GM11168 (cell line): ENCODE measurements around the gene CCNE1.

Experiments used
- in situ Hi-C: fragments of 300-500 bp; cut with MboI; formaldehyde crosslinking; loops from one replicate; pipeline ENCODE4 v1.12.0; 2022; ENCODE audit warnings: low sequenced_read_pairs; ENCODE audit not compliant: unreplicated experiment

The CCNE1 gene

GRCh38 chr19:29811125-29812079 lies at the start of gene CCNE1:
Gene CCNE1 (plus strand): TSS chr19:29811991. CDS start chr19:29812556, 565 bp downstream.
- in situ Hi-C loops: no loop called here

DNA sequence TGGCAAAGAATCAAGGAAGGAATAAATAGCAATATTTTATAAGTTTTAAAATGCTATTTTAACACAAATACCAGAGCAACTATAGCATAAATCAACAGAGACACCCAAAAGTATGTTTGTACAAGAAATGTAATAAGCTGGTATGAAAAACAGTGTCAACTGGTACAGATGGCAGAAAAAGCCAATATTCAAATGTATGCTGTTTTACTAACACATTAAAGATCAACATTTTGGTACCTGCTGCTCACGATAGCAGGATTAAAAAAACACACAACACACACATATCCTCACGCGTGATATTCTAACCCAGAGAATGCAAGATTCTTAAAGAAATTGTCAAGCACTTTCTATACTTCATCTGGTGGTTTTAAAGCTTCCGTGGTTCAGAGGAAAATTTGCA lies 48.6 kb upstream of the CCNE1 start:
- in situ Hi-C loops: loop anchor here (10.0 kb wide), 1 partner anchor 112 kb away; no protein-coding TSS in a partner anchor

- in situ Hi-C loops: loop anchor here (10.0 kb wide), 1 partner anchor 110 kb away; no protein-coding TSS in a partner anchor
These were observed 47.4 kb upstream of the CCNE1 start for GRCh38 chr19:29764361-29764760.

DNA sequence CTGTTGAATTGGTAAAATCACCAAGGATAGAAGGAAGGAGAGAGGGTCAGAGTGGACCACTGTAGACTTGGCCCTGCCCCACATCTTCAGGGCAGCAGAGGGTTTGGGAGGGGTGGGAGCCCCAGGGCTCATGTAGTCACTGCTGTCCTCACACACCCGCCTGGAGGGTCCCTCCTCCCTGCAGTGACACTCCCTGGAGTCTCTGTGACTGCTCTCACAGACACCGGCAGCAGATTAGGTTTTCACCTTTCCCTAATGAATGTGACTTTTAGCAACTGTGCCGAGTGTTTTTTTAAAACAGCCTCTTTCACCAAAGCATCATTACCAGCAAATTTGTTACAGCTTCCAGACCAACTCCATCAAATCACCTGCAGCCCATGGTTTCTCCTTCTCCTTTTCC lies 45.7 kb upstream of the CCNE1 start:
- in situ Hi-C loops: loop anchor here (10.0 kb wide), 1 partner anchor 109 kb away; no protein-coding TSS in a partner anchor

DNA sequence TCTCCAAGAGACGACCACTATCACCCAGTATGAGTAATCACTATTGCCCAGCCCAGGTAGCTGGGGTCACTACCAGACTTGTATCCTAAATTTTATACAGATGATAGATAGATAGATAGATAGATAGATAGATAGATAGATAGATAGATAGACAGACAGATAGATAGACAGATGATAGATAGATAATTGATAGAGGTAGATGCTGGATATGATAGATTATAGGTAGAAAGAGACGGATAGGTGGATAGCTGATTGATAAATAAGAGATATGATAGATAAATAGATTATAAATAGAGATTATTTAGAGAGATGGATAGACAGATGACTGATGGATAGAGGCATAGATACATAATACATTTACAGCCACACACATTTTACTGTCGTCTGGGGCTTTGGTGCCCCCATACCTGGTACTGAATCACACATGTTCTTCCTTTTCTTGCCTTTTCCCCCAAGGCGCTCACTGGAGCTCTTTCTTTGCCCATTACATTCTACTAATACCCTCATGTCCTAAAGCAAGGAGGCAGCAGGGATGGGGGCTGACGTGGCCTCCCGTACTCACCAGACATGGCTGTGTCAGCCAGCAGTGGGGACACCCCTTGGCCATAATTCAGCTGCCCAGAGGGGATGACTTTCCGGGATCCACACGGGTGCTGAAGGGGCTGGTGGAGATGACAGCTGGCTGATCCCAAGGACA lies 44.6 kb upstream of the CCNE1 start:
- in situ Hi-C loops: loop anchor here (10.0 kb wide), 1 partner anchor 108 kb away; no protein-coding TSS in a partner anchor

DNA sequence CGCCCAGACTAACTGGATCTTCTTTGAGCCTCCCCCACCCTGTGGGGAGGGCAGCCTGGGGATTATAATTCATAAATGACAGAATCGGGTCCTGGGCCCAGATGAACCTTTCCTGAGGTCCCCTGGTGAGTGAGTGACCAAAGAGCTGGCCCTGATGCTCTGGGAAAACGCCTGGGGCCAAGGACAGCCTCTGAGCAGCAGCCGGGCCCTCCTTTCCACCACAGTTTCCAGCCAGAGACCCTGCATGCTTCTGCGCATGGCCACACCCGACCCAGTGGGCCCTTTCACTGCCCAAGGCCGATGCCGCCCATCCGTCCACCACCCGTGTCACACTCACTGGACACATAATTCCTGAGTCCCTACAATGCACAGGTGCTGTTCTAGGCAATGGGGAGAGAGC lies 43.6 kb upstream of the CCNE1 start:
- in situ Hi-C loops: loop anchor here (10.0 kb wide), 1 partner anchor 107 kb away; no protein-coding TSS in a partner anchor

DNA sequence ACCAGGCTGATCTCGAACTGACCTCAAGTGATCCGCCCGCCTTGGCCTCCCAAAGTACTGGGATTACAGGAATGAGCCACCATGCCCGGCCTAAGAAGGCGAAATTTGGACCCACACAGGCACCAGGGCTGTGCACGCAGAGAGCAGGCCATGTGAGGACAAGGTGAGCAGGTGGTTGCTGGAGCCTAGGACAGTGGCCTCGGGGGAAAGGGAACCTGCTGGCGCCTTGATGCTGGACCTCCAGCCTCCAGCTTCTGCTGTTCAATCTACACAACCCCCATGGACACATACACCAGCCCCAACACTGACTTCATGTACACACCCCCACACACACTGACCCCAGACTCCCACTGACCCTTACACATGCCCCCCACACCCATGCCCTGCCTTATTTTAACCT lies 41.8 kb upstream of the CCNE1 start:
- in situ Hi-C loops: loop anchor here (10.0 kb wide), 1 partner anchor 105 kb away; no protein-coding TSS in a partner anchor

- in situ Hi-C loops: no loop called here
These were observed 41.1 kb upstream of the CCNE1 start for GRCh38 chr19:29770648-29771047.

DNA sequence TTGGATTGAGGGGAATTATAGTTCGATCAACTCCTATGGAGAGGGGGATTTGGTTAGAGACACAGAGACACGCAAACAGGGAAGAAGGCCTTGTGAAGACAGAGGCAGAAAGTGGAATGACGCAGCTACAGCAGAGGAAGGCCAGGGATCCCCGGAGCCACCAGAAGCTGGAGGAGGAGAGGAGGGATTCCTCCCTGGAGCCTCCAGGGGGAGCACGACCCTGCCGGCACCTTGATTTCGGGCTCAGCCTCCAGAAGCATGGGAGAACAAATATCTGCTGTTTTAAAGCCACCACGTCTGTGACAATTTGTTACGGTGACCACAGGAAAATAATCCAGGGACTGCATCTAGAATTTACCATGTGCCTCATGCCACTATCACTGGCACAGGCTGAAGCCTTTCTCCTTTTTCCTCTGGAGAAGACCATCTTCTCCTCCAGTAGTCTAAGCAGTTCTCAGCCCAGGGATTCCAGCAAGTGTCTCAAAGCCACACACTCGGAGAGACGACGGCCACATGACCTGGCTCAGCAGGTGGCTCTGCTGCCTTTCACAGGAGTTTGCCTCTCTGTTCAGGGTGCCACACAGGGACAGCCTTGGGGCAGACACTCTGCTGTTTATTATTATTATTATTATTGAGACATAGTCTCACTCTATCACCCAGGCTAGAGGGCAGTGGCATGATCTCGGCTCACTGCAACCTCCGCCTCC lies 39.9 kb upstream of the CCNE1 start:
- in situ Hi-C loops: no loop called here

DNA sequence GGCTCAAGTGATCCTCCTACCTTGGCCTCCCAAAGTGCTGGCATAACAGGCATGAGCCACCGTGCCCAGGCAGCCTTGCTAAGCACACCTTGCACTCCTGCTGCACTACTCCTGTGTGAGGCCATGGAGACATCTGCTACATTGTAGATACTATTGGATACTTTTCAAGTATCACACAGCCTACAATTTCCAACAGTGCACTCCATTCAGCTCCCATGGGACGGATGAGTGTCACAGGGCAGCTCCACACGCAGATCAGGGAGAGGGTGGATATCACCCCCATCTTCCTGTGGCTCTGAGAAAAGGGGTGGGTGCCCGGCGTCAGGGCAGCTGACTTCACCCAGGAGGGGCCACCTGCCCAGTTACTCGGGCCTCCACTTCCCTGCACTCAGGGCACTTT lies 39.1 kb upstream of the CCNE1 start:
- in situ Hi-C loops: no loop called here

DNA sequence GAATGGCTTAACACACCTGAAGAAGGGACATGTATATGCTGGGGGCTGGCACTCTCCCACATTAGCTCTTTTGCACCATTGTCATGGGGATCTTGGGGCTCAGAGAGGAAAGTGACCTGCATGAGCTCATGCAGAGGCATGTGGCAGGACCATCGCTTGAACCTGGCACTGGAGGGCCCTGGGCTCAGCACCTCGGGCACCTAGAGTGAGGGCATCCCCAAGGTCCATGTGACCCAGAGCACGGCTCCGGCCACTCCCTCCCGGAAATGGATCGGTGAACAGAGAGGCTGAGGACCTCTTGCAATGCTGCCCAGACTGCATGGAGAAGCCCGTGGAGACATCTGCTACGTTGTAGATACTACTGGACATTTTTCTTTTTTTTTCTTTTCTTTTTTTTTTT lies 38.6 kb upstream of the CCNE1 start:
- in situ Hi-C loops: no loop called here

- in situ Hi-C loops: no loop called here
These were observed 37.7 kb upstream of the CCNE1 start for GRCh38 chr19:29774126-29774525.

- in situ Hi-C loops: no loop called here
These were observed 33.9 kb upstream of the CCNE1 start for GRCh38 chr19:29777781-29778309.

DNA sequence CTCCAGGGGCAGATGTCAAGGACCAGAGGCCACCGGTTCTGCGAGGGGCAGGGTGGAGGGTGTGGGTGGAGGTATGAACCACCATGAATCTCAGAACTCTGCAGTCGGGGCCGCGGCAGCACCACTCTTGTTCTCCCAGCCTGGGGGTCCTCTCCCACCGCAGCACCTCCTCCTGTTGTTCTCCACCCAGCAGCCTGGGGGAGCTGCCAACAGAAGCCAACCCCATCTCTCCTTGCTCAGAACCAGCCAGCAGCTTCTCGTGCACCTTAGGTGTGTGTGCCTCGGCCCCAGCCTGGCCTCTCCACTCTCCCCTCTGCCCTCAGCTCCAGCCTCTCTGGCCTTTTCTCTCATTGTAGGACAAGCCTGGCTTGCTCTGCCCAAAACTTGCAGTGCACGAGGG lies 31.9 kb upstream of the CCNE1 start:
- in situ Hi-C loops: no loop called here

DNA sequence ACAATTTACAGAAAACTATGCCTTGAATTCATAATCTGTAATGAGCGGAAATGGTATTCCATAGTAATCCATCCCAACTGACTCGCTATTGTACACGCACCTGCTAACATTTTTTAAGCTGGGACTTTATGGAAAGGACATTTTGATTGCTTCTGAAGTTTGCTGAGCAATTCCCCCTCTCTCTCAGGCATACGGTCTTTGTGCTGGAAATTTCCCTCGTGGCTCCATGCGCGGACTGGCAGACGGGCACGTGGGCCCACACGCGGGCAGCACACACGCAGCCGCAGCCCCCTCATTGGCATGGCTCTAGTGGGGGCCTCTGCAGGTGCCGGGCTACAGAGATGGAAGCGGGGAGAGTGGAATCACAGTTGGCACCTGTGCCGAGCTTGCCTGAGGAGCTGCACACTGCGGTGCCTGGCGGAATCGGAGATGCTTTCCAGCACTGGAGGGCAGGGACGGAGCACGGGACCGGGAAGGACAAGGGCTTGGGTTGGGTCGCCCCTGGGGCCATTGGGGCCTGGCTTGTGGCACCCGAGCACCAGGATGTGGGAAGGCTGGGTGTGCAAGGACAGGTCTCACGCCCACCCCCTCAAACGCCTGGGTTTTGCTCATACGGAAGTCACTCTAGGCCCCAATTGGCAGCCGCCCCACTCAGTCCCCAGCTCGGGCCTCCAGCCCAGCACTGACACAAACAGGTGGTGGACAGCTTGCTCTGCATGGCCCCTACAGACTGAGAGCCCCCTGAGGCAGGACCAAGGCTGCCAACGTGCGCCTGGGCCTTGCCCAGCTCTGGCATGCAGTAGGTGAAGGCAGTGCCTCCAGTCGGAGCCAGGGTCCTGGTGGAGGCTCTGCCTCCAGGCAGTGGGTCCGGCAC lies 30.2 kb upstream of the CCNE1 start:
- in situ Hi-C loops: no loop called here

DNA sequence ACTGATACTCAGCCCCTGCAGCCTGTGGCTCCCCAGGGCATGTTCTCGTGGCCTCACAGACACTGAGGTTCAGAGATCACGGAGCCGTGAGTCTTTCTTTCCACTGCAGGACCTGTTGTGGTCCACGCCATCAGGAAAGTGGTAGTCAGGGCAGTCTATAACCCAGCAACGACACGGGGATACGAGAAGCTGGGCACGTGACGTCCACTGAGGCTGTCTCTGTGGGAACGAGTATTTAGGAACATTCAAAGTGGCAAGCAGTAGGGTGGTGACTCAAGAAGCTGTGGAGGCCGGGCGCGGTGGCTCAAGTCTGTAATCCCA lies 29.6 kb upstream of the CCNE1 start:
- in situ Hi-C loops: no loop called here

GRCh38 chr19:29783627-29784190 lies 28.1 kb upstream of the CCNE1 start:
- in situ Hi-C loops: no loop called here

DNA sequence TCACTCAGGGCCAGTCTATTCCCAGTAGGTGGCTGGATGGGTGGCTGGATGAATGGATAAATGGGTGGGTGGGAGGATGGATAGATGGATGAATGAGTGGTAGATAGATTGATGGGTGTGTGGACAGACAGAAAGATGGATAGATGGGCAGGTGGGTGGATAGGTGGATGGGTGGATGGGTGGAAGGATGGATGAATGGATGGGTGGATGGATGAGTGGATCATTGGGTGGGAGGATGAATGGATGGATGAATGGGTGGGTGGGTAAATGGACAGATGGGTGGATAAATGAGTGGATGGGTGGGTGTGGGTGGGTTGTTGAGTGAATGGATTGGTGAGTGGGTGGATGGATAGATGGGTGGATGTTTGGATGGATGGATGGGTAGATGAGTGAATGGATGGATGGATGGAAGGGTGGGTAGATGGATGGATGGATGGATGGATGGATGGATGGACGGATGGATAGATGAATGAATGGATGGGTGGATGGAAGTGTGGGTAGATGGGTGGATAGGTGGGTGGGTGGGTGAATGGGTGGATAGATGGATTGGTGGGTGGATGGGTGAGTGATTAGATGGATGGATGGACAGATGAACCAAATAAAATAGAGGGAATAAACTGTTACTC lies 27.1 kb upstream of the CCNE1 start:
- in situ Hi-C loops: no loop called here

DNA sequence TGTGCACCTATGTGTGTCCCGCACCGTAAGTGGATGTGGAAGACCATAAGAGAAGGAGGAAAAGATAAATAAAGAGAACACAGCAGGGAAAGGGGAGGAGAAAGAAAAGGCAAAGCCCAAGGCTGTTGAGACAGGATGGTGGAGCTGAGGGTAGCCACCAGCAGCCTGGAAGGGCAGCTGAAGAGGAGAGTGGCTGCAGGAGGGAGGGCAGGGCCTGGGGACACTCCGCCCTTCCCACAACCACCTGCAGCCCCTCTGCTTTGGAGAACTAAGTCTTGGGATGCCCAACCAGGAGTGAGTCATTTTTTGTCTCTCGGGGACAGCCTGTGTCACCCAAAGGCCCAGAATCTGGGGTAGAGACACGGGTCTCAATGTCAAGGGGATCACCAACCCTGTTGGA lies 26.4 kb upstream of the CCNE1 start:
- in situ Hi-C loops: no loop called here
